ENCODE measurements around the gene GYG2. TPM values are rescaled to one million over a fixed set of nuclear protein-coding genes. Genes with fewer than 3 reads are reported as not detected.
"Not testable (repeated sequence)": the region's sequence is repeated elsewhere in the genome, so short reads cannot be mapped to it uniquely, and the experiment has no call there.

Gene GYG2
- total RNA-seq, 1 experiment from 2014 or later = 1.7 TPM

DNA sequence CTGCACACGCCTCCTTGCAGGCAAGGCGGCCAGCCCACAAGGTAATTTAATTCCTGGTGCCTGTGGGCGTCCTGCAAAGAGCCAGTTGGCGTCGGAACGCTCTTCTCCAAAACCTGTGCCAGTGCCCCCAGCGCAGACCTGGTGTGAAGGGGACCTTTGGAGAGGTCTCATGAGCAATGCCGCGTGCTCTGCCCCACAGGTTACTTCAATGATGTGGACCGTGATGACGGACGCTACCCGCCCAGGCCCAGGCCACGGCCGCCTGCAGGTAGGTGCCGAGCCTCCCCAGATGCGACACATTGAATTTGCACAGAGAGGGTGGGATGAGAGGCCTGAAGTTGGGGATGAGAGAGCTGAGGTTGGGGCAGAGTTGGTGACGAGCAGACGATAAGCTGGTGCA is 34.4 kb upstream of the GYG2 start:
- TF ChIP-seq, protein P1, sequence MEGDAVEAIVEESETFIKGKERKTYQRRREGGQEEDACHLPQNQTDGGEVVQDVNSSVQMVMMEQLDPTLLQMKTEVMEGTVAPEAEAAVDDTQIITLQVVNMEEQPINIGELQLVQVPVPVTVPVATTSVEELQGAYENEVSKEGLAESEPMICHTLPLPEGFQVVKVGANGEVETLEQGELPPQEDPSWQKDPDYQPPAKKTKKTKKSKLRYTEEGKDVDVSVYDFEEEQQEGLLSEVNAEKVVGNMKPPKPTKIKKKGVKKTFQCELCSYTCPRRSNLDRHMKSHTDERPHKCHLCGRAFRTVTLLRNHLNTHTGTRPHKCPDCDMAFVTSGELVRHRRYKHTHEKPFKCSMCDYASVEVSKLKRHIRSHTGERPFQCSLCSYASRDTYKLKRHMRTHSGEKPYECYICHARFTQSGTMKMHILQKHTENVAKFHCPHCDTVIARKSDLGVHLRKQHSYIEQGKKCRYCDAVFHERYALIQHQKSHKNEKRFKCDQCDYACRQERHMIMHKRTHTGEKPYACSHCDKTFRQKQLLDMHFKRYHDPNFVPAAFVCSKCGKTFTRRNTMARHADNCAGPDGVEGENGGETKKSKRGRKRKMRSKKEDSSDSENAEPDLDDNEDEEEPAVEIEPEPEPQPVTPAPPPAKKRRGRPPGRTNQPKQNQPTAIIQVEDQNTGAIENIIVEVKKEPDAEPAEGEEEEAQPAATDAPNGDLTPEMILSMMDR (conservative IDR thresholded peaks at IDR 0.05) = no peak
- TF ChIP-seq EZH2 (IDR thresholded peaks at IDR 0.05; ENCODE audit: low read depth) = no peak

DNA sequence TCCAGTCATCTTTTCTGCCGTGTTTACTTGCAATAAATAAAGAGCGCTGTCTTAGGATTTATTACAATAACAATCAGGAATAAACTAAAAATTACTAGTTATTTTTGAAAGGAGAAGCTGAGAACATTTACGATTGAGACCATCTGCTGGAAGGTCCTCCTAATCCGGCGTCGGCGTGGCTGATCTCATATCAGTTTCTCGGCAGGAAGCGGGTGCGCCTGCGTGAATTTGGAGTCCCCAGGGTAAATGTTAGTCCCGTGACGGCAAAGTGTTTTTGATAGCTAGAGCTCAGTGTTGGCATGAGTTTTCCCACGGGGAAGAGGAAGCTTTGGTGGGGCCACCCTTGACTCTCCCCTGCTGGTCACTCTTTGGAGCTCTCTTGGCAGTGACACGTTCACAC is 31.9 kb upstream of the GYG2 start:
- H3K4me2 ChIP-seq; DNase-seq; BruUV-seq (replicated peaks); H3K9me2 ChIP-seq (ENCODE audit: insufficient read depth); H2AFZ ChIP-seq; intact Hi-C loops (cut with micrococcal nuclease; ENCODE audit: unreplicated experiment); H3K27me3 ChIP-seq (ENCODE audit: insufficient read depth, low read depth); H3K79me2 ChIP-seq (ENCODE audit: low read depth); H4K20me1 ChIP-seq (ENCODE audit: insufficient read depth); H3K4me3 ChIP-seq; POLR2A ChIA-PET (ENCODE audit: unreplicated experiment); H3K4me1 ChIP-seq (replicated peaks; ENCODE audit: insufficient read depth); H3K9me3 ChIP-seq (ENCODE audit: insufficient read depth, low read depth); H3K27ac ChIP-seq; H3F3A ChIP-seq (ENCODE audit: insufficient read depth, low read depth); CTCF ChIA-PET; H3K36me3 ChIP-seq (ENCODE audit: low read depth): not testable (repeated sequence)

More for the DNA sequence above, 34.4 kb upstream of the GYG2 start:
- Histone ChIP-seq H3K4me3 (no peak overlapping the region), H3K27ac (no peak overlapping the region), H3K4me1 (replicated peaks; ENCODE audit: insufficient read depth) (no peaks in the 10 kb centered on the region), H4K20me1 (ENCODE audit: insufficient read depth) (no peaks in the 10 kb centered on the region), H3K36me3 (ENCODE audit: low read depth) (no peaks in the 10 kb centered on the region), H3K9me2 (ENCODE audit: insufficient read depth) (no peaks in the 10 kb centered on the region), H3K79me2 (ENCODE audit: low read depth) (no peaks in the 10 kb centered on the region), H2AFZ (no peak overlapping the region), H3F3A (ENCODE audit: insufficient read depth, low read depth) (no peaks in the 10 kb centered on the region), H3K4me2 (no peak overlapping the region), H3K27me3 (ENCODE audit: insufficient read depth, low read depth) (no peaks in the 10 kb centered on the region), H3K9me3 (ENCODE audit: insufficient read depth, low read depth) (no peaks in the 10 kb centered on the region)
- intact Hi-C loops (cut with micrococcal nuclease; ENCODE audit: unreplicated experiment) = no loop called here
- ChIA-PET POLR2A (ENCODE audit: unreplicated experiment) (no interaction called here), CTCF (no interaction called here)
- no TSS peak for BruUV-seq (replicated peaks)
- DNase-seq = no peak

DNA sequence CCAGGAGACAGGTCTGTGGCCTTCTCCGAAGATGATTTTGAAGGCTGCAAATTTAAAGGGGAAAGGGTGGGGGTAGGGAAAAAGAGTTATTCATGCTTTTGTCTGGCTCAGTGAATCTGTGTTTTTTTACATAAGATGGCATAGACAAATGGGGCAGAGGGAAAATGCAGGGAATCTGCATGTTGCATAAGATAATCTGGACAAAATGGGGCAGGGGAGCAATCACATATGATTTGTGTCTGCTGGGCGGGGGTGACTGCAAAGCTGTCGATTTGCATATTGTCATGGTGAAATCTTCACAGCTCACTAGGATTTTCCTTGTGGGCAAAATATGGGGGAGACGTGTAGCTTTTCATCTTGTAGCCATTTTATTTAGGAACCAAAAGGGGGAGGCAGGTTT is 29.4 kb upstream of the GYG2 start:
- no peak for DNase-seq
- peaks cover 22% of the 10 kb centered on the region for H3K4me1 ChIP-seq (replicated peaks; ENCODE audit: insufficient read depth)
- CTCF ChIA-PET = no interaction called here
- H3K9me3 ChIP-seq (ENCODE audit: insufficient read depth, low read depth) = no peaks in the 10 kb centered on the region
- no peaks in the 10 kb centered on the region for H3K79me2 ChIP-seq (ENCODE audit: low read depth)
- TF ChIP-seq EZH2 (IDR thresholded peaks at IDR 0.05; ENCODE audit: low read depth) = no peak
- TF ChIP-seq, protein P1 (conservative IDR thresholded peaks at IDR 0.05) = no peak
- no TSS peak for BruUV-seq (replicated peaks)
- no peaks in the 10 kb centered on the region for H4K20me1 ChIP-seq (ENCODE audit: insufficient read depth)
- H3K4me3 ChIP-seq = no peak overlapping the region
- no peaks in the 10 kb centered on the region for H3K36me3 ChIP-seq (ENCODE audit: low read depth)
- H3K27ac ChIP-seq = no peak overlapping the region
- no peak overlapping the region for H3K4me2 ChIP-seq
- H3K27me3 ChIP-seq (ENCODE audit: insufficient read depth, low read depth) = no peaks in the 10 kb centered on the region
- POLR2A ChIA-PET (ENCODE audit: unreplicated experiment) = no interaction called here
- intact Hi-C loops (cut with micrococcal nuclease; ENCODE audit: unreplicated experiment) = no loop called here
- peaks cover 10% of the 10 kb centered on the region for H3F3A ChIP-seq (ENCODE audit: insufficient read depth, low read depth)
- H2AFZ ChIP-seq = no peak overlapping the region
- no peaks in the 10 kb centered on the region for H3K9me2 ChIP-seq (ENCODE audit: insufficient read depth)

DNA sequence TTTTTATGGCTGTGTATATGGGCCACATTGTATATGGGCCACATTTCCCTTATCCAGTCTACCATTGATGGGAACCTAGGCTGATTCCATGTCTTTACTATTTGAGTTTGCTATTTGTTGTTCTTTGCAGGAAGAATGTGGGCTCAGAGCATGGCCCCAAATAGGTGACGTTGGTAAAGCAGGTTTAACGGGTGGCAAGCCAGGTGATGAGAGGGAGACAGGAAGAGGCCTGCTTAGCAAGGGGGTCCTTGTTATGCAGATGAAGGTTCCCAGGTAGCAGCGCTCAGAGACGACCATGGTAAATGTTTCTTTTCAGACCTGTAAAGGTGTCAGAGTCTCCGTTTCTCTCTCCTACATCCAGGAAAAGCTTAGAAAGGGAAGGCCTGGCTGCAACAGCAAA is 28.8 kb upstream of the GYG2 start:
- intact Hi-C loops (cut with micrococcal nuclease; ENCODE audit: unreplicated experiment); H3K9me3 ChIP-seq (ENCODE audit: insufficient read depth, low read depth); H3K4me2 ChIP-seq; DNase-seq; H3K36me3 ChIP-seq (ENCODE audit: low read depth); H2AFZ ChIP-seq; POLR2A ChIA-PET (ENCODE audit: unreplicated experiment); H3K27me3 ChIP-seq (ENCODE audit: insufficient read depth, low read depth); CTCF ChIA-PET; H4K20me1 ChIP-seq (ENCODE audit: insufficient read depth); H3K79me2 ChIP-seq (ENCODE audit: low read depth); H3K4me3 ChIP-seq; H3K9me2 ChIP-seq (ENCODE audit: insufficient read depth); H3K27ac ChIP-seq; BruUV-seq (replicated peaks): not testable (repeated sequence)
- Histone ChIP-seq H3K4me1 (replicated peaks; ENCODE audit: insufficient read depth) (peaks cover 27% of the 10 kb centered on the region), H3F3A (ENCODE audit: insufficient read depth, low read depth) (peaks cover 12% of the 10 kb centered on the region)

Data from PC-9 (cell line).